A549 (cell line): Measurements from ENCODE around the gene PTPRG. TPM values are rescaled to one million over a fixed set of nuclear protein-coding genes. Genes with fewer than 3 reads are reported as not detected.

ENCODE experiments used
- ATAC-seq, 2 experiments: fragments of 200-7000 bp in 1 of 2; fragments of >200 bp in 1 of 2; cut with Nextera tagmentation in 1 of 2; cut with Tn5 transposase in 1 of 2; 3 replicates each; pipeline versions ENCODE4 v1.8.0 to v1.9.1; 2018 to 2020; ENCODE audit warnings: mild to moderate bottlenecking in 1 of 2, moderate library complexity in 1 of 2
- CTCF ChIA-PET: fragments of 300-600 bp; sonication (Branson Sonifier 250); formaldehyde crosslinking; extraction: SDS; loops from one replicate; lab custom pipeline; 2021; ENCODE audit warnings: antibody characterized with exemption, inconsistent platforms; lab: Yijun Ruan, JAX
- POLR2A ChIA-PET: fragments of 350-600 bp; formaldehyde crosslinking; extraction: SDS; loops from one replicate; lab custom pipeline; 2021; ENCODE audit warnings: antibody characterized with exemption, inconsistent platforms; lab: Yijun Ruan, JAX
- DNase-seq, 2 experiments: peaks; one replicate each; pipeline versions ENCODE4 v3.0.0 to v3.0.0-alpha.2; 2011 to 2016; ENCODE audit warnings: low read depth in 1 of 2, low spot score in 1 of 2
- FAIRE-seq: peaks from 2 replicates; lab custom pipeline; 2011; peaks lifted over from hg19 to GRCh38; lab: Jason Lieb, UNC
- H3K27ac ChIP-seq, 2 experiments: fragments of >200 bp; sonication (Bioruptor Twin); formaldehyde crosslinking; 3 replicates each; pipeline ENCODE4 v1.5.1; 2016 to 2017
- H3K4me1 ChIP-seq: fragments of >200 bp; sonication (Bioruptor Twin); formaldehyde crosslinking; 3 replicates; pipeline ENCODE4 v1.6.1; 2016
- H3K4me2 ChIP-seq: fragments of >200 bp; sonication (Bioruptor Twin); formaldehyde crosslinking; 3 replicates; pipeline ENCODE4 v1.6.1; 2016
- H3K4me3 ChIP-seq: fragments of >200 bp; sonication (Bioruptor Twin); formaldehyde crosslinking; 3 replicates; pipeline ENCODE4 v1.5.1; 2016
- H3K9me3 ChIP-seq: fragments of >200 bp; sonication (Bioruptor Twin); formaldehyde crosslinking; 3 replicates; pipeline ENCODE4 v1.6.1; 2016
- ATOH8 ChIP-seq: fragments of 250-450 bp; sonication (Bioruptor Pico); IDR thresholded peaks from 2 replicates; pipeline ENCODE4 v1.5.0; 2020; ENCODE audit warnings: low read depth, mild to moderate bottlenecking, moderate library complexity
- BCL3 ChIP-seq: fragments of >200 bp; sonication (Bioruptor Twin); formaldehyde crosslinking; IDR thresholded peaks from 3 replicates; pipeline ENCODE4 v1.6.1; 2016
- CBX2 ChIP-seq: fragments of 200-600 bp; sonication (generic); IDR thresholded peaks from 2 replicates; pipeline ENCODE4 v1.6.1; 2016; ENCODE audit warnings: low read depth, mild to moderate bottlenecking, borderline replicate concordance
- CEBPB ChIP-seq, 2 experiments: fragments of >200 bp in 1 of 2; sonication (Bioruptor Twin) in 1 of 2; formaldehyde crosslinking in 1 of 2; IDR thresholded peaks; 2 replicates each; pipeline ENCODE4 v1.6.1; 2012 to 2016
- EHF ChIP-seq: fragments of 250-450 bp; sonication (Bioruptor Pico); IDR thresholded peaks from 2 replicates; pipeline ENCODE4 v1.5.0; 2020; ENCODE audit warnings: mild to moderate bottlenecking
- EHMT2 ChIP-seq: fragments of 200-600 bp; sonication (generic); IDR thresholded peaks from 2 replicates; pipeline ENCODE4 v1.6.1; 2016; ENCODE audit warnings: antibody characterized with exemption, low read depth, mild to moderate bottlenecking, moderate library complexity
- ELK1 ChIP-seq: fragments of 150-350 bp; IDR thresholded peaks from 2 replicates; pipeline ENCODE4 v1.6.1; 2014; ENCODE audit warnings: low read depth, mild to moderate bottlenecking, low read length
- EP300 ChIP-seq, 2 experiments: fragments of >200 bp; sonication (Bioruptor Twin); formaldehyde crosslinking; IDR thresholded peaks; 2 replicates in 1 of 2; 3 replicates in 1 of 2; pipeline ENCODE4 v1.6.1; 2016 to 2017
- FOSL2 ChIP-seq, 2 experiments: fragments of 450-650 bp in 1 of 2; fragments of >200 bp in 1 of 2; sonication (Bioruptor Twin) in 1 of 2; formaldehyde crosslinking; IDR thresholded peaks; 2 replicates each; pipeline versions ENCODE4 v1.5.0 to v1.6.1; 2016 to 2020; ENCODE audit warnings: mild to moderate bottlenecking in 1 of 2, moderate library complexity in 1 of 2
- GATA3 ChIP-seq: IDR thresholded peaks from 2 replicates; pipeline ENCODE4 v1.6.1; 2012; ENCODE audit warnings: borderline replicate concordance
- HDAC2 ChIP-seq: fragments of 200-600 bp; sonication (generic); IDR thresholded peaks from 2 replicates; pipeline ENCODE4 v1.6.1; 2016
- HOXA7 ChIP-seq: fragments of 250-450 bp; sonication (Bioruptor Pico); IDR thresholded peaks from 2 replicates; pipeline ENCODE4 v1.5.0; 2020; ENCODE audit warnings: mild to moderate bottlenecking, moderate library complexity
- JUN ChIP-seq, 2 experiments: fragments of >200 bp; sonication (Bioruptor Twin); formaldehyde crosslinking; IDR thresholded peaks; 2 replicates in 1 of 2; 3 replicates in 1 of 2; pipeline ENCODE4 v1.6.1; 2016 to 2017
- KDM1A ChIP-seq: fragments of 200-600 bp; sonication (generic); IDR thresholded peaks from 2 replicates; pipeline ENCODE4 v1.6.1; 2016; ENCODE audit warnings: low read depth, mild to moderate bottlenecking
- KDM5A ChIP-seq: fragments of 200-600 bp; sonication (generic); IDR thresholded peaks from 2 replicates; pipeline ENCODE4 v1.6.1; 2016; ENCODE audit warnings: antibody characterized with exemption, mild to moderate bottlenecking
- MAZ ChIP-seq: fragments of 150-350 bp; IDR thresholded peaks from 2 replicates; pipeline ENCODE4 v1.6.1; 2014; ENCODE audit warnings: antibody characterized with exemption, low read depth, low read length, borderline replicate concordance
- NPAS2 ChIP-seq: fragments of 250-450 bp; sonication (Bioruptor Pico); IDR thresholded peaks from 2 replicates; pipeline ENCODE4 v1.8.0; 2022; ENCODE audit warnings: mild to moderate bottlenecking, moderate library complexity, borderline replicate concordance
- NR3C1 ChIP-seq: fragments of >200 bp; sonication (Bioruptor Twin); formaldehyde crosslinking; IDR thresholded peaks from 3 replicates; pipeline ENCODE4 v1.6.1; 2017
- POLR2A ChIP-seq: IDR thresholded peaks from 2 replicates; pipeline ENCODE4 v1.6.1; 2012; ENCODE audit warnings: mild to moderate bottlenecking, low read length
- POLR2AphosphoS2 ChIP-seq: conservative IDR thresholded peaks from 2 replicates; pipeline ENCODE4 v1.6.1; 2012; ENCODE audit warnings: low read length, improper control_type of control experiment, inconsistent platforms
- RCOR1 ChIP-seq: fragments of 150-350 bp; IDR thresholded peaks from 2 replicates; pipeline ENCODE4 v1.6.1; 2014; ENCODE audit warnings: antibody characterized with exemption, low read length, low read depth
- RNF2 ChIP-seq: fragments of 200-600 bp; sonication (generic); IDR thresholded peaks from 2 replicates; pipeline ENCODE4 v1.6.1; 2016; ENCODE audit warnings: low read depth, mild to moderate bottlenecking, antibody characterized with exemption, moderate library complexity, borderline replicate concordance
- TFCP2L1 ChIP-seq: fragments of 250-450 bp; sonication (Bioruptor Pico); IDR thresholded peaks from 2 replicates; pipeline ENCODE4 v1.5.0; 2021; ENCODE audit warnings: mild to moderate bottlenecking
- TP53 ChIP-seq: fragments of 250-450 bp; sonication (Bioruptor Pico); IDR thresholded peaks from 2 replicates; pipeline ENCODE4 v1.5.0; 2021; ENCODE audit warnings: mild to moderate bottlenecking, moderate library complexity
- ZNF302 ChIP-seq: fragments of 250-450 bp; sonication (Bioruptor Pico); IDR thresholded peaks from 2 replicates; pipeline ENCODE4 v1.9.0; 2021; ENCODE audit warnings: inconsistent platforms, mild to moderate bottlenecking, moderate library complexity
- WGBS: methylation state at CpG from one replicate; pipeline ENCODE4 v1.1.6; 2017; ENCODE audit errors: missing lambda C conversion rate; 5-methylcytosine and 5-hydroxymethylcytosine counted together
- polyA plus RNA-seq, 4 experiments: library from polyadenylated mRNA; depleted of rRNA in 3 of 4; stranded (reverse); fragments of >200 nt; fragmentation: RNase III in 1 of 4; extraction: RNeasy Plus Mini Kit Qiagen cat#74134 plus additional on column Dnase treatment in 1 of 4; gene quantifications; 2 replicates in 3 of 4; 3 replicates in 1 of 4; pipeline ENCODE4 v1.2.3, GENCODE V29; 2011 to 2017
- TF ChIP-seq, protein P1 (sequence below): IDR thresholded peaks from 2 replicates; pipeline ENCODE4 v1.6.1; 2012
- TF ChIP-seq, protein P2 (sequence below): IDR thresholded peaks from 2 replicates; pipeline ENCODE4 v1.6.1; 2012
- TF ChIP-seq, protein P3 (sequence below): fragments of 250-450 bp; sonication (Bioruptor Pico); IDR thresholded peaks from 2 replicates; pipeline ENCODE4 v1.5.0; 2021; ENCODE audit warnings: mild to moderate bottlenecking, moderate library complexity, borderline replicate concordance

The PTPRG gene
- polyA plus RNA-seq, 2 of the 4 experiments (the other 2 are of a cell fraction), result 4.5 to 4.8 TPM

DNA sequence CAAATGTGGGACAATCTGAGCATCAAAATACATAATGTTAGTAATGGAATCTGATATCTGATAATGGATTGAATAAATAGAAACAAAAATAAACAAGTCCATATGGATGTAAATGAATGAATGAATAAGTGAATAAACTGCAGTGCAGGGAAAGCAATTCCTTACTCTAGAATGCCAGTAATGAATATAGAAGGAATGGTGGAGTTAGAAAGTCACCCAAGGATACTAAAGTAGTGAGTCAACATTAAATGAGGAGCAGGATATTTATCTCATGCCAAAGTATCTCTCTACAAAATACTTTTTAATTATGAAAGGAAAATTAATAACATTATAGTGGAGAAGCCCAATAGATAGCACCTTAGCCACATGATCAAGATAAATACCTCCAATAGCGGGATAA, 511.7 kb downstream of the PTPRG start:
- no peak overlapping the region for H3K27ac ChIP-seq
- DNase-seq, result no peak
- H3K4me1 ChIP-seq, result no peaks in the 10 kb centered on the region
- no peak overlapping the region for H3K4me3 ChIP-seq
- TF ChIP-seq CBX2 (no peak), MAZ (no peak), ELK1 (no peak), EHF (CRISPR knock-in tag) (no peak), CEBPB (IDR thresholded peaks at IDR 0.05) (no peak), GATA3 (no peak), EHMT2 (no peak), ATOH8 (CRISPR knock-in tag) (no peak), KDM1A (no peak), ZNF302 (CRISPR knock-in tag) (no peak), FOSL2 (IDR thresholded peaks at IDR 0.05) (no peak), FOSL2 (CRISPR knock-in tag; IDR thresholded peaks at IDR 0.05) (no peak), TP53 (CRISPR knock-in tag) (no peak), JUN (IDR thresholded peaks at IDR 0.05) (no peak), HDAC2 (no peak), POLR2AphosphoS2 (no peak), BCL3 (no peak), POLR2A (no peak), HOXA7 (CRISPR knock-in tag) (no peak)
- TF ChIP-seq, protein P1, sequence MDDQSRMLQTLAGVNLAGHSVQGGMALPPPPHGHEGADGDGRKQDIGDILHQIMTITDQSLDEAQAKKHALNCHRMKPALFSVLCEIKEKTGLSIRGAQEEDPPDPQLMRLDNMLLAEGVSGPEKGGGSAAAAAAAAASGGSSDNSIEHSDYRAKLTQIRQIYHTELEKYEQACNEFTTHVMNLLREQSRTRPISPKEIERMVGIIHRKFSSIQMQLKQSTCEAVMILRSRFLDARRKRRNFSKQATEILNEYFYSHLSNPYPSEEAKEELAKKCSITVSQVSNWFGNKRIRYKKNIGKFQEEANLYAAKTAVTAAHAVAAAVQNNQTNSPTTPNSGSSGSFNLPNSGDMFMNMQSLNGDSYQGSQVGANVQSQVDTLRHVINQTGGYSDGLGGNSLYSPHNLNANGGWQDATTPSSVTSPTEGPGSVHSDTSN, result no peak
- TF ChIP-seq, protein P2, sequence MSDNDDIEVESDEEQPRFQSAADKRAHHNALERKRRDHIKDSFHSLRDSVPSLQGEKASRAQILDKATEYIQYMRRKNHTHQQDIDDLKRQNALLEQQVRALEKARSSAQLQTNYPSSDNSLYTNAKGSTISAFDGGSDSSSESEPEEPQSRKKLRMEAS, result no peak
- no peak for ATAC-seq
- ChIA-PET CTCF (no interaction called here), POLR2A (no interaction called here)
- no peaks in the 10 kb centered on the region for H3K9me3 ChIP-seq
- FAIRE-seq, result no peak
- H3K4me2 ChIP-seq, result no peak overlapping the region
- 71% methylated on average over 1 of the region's 1 CpG for WGBS

- FAIRE-seq, result no peak
- Histone ChIP-seq H3K4me1 (no peaks in the 10 kb centered on the region), H3K9me3 (no peaks in the 10 kb centered on the region), H3K27ac (no peak overlapping the region), H3K4me2 (no peak overlapping the region), H3K4me3 (no peak overlapping the region)
- ATAC-seq, result no peak
- DNase-seq, result no peak
- POLR2A ChIA-PET, result no interaction called here
- WGBS, result 13% methylated on average over 2 of the region's 2 CpGs
- CTCF ChIA-PET, result no interaction called here
- TF ChIP-seq RCOR1 (no peak), KDM5A (no peak), RNF2 (no peak), ATOH8 (CRISPR knock-in tag) (no peak), NR3C1 (no peak), MAZ (no peak), POLR2A (no peak), POLR2AphosphoS2 (no peak), FOSL2 (IDR thresholded peaks at IDR 0.05) (no peak), FOSL2 (CRISPR knock-in tag; IDR thresholded peaks at IDR 0.05) (no peak), NPAS2 (no peak), EHMT2 (no peak), EP300 (IDR thresholded peaks at IDR 0.05) (no peak), TFCP2L1 (CRISPR knock-in tag) (no peak)
- TF ChIP-seq, protein P3, sequence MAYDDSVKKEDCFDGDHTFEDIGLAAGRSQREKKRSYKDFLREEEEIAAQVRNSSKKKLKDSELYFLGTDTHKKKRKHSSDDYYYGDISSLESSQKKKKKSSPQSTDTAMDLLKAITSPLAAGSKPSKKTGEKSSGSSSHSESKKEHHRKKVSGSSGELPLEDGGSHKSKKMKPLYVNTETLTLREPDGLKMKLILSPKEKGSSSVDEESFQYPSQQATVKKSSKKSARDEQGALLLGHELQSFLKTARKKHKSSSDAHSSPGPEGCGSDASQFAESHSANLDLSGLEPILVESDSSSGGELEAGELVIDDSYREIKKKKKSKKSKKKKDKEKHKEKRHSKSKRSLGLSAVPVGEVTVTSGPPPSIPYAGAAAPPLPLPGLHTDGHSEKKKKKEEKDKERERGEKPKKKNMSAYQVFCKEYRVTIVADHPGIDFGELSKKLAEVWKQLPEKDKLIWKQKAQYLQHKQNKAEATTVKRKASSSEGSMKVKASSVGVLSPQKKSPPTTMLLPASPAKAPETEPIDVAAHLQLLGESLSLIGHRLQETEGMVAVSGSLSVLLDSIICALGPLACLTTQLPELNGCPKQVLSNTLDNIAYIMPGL (CRISPR knock-in tag), result no peak
- TF ChIP-seq, protein P1, result no peak
- TF ChIP-seq, protein P2, result no peak
Measured at GRCh38 chr3:62084558-62084957, 523.2 kb downstream of the PTPRG start.
